HG03457 (cell line): Measurements from ENCODE around the gene TMC7.
"Not testable (repeated sequence)": the region's sequence is repeated elsewhere in the genome, so short reads cannot be mapped to it uniquely, and the experiment has no call there.

Experiments
- ATAC-seq: cut with Tn5 transposase; IDR thresholded peaks from one replicate; pipeline ENCODE4 v1.9.1; 2021; ENCODE audit warnings: moderate number of reproducible peaks; ENCODE audit not compliant: unreplicated experiment

TMC7 gene

DNA sequence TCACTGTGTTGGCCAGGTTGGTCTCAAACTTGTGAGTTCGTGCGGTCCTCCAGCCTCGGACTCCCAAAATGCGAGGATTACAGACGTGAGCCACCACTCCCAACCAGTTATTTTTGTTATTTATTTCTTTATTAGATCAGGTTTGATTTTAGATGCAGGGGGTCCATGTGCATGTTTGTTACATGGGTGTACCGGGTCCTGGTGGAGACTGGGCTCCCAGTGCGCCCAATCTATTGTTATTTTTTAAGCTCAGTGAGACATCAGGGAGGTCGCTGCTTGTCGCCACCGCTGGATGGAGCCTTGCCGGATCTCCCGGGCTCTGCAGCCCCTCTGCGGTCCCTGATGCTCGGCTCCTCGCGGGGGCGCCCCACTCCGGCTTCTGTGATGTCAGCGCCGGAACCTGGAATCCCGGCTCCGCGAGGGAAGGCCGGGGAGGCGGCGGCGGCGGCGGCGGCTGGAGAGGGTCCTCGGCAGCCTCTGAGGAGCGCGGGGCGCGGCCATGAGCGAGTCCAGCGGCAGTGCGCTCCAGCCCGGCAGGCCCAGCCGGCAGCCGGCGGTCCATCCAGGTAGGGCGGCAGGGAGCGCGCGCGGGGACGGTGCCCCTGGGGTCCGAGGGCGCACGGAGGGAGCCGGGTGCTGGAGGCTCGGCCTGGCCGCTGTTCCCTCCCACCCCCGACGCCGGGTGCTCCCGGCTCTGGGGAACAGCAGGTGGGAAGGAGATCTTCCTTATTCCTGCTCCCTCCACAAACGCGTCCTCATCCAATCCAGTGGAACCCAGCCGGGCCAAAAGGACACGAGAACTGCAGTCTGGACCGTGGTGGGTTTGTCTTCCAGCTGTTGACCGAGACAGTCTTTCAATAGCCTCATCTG lies at the start of gene TMC7:
Gene TMC7 (plus strand): TSS at position 370 of the 870 bp plus-strand sequence. CDS start 130 bp downstream, at position 500.
- no peak for ATAC-seq

DNA sequence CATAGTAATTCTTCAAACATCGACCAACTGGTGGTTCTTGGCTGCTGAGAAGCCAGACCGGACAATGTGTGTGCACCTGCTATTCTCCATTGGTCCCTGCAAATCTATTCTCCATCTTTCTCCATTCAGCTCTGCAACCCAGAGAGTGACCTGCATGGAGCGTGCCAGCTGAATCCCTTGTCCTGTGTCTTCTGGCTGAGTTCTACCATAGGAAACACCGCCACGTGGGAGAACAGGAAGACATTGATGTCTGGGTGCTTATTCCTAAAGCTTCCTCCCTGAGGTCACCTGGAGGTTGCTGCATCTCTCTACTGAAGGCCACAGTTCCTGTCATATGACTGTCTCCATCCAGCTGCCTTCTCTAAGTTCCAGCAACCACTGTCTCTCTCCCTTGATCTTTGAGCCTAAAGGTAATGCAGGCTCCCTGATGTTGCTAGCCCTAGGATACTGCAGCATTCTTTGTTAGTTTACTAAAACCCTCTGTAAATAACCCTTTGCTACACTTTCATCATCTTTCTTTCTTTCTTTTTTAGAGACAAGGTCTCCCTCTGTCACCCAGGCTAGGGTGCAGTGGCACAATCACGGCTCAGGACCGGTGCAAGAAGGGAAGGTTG lies 46.9 kb upstream of the TMC7 start:
- no peak for ATAC-seq

DNA sequence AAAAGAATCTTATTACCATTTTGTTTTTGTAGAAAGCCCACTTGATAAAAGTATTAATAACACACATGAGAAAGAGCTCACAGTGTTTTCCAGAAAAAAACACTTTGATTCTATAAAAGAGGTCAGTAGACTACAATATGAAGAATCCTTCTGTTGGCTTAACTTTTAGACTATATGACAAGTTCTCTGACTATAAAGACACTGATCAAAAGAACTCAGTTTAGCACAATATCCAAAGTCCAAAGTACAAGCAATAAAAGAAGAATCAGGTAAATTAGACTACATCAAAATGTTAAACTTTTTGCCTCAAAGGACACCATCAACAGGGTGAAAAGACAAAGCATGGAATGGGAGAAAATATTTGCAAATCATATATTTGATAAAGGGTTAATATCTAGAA lies 46.3 kb upstream of the TMC7 start:
- ATAC-seq: no peak

DNA sequence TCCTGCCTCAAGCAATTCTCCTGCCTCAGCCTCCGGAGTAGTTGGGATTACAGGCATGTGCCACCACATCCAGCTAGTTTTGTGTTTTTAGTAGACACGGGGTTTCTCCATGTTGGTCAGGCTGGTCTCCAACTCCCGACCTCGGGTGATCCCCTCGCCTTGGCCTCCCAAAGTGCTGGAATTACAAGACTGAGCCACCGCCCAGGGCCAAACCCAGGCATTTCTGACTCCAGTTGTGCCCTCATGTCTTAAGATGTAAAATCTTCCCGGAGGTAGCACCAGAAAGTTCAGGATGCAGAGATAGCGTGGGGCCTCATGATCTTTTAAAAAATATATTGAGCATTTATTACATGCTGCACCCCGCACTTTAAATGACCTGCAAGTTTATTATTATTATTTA lies 44.7 kb upstream of the TMC7 start:
- ATAC-seq: no peak

DNA sequence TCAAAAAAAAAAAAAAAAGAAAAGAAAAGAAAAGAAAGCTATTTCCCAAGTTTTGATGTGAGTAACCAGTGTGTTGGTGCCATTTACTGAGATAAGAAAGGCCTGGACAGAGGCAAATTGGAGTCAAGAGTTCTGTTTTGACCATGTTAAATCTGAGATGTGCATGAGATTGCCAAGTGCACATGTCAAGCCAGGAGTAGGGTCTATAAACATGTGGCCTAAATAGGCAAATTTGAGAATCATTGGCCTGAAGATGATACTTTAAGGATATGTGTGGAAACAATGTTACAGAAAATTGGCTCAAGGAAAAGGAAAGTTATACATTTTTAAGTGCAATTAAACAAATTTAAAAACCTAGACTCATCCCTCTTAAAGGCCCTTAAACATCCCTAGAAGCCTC lies 42.3 kb upstream of the TMC7 start:
- ATAC-seq: no peak

DNA sequence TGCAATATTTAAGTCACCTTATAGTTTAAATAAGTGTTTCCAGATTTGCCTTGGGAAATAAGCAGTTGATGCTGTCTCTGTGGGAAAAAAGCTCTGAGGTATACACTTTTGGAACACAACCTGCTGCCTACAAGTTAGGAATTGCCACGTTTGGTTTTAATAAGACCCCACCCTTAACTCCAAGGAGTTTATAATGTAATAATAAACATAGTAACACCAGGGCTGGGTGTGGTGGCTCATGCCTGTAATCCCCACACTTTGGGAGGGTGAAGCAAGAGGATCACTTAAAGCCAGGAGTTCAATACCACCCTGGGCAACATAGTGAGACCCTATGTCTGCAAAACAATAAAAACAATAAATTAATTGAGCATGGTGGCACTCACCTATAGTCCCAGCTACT lies 41.7 kb upstream of the TMC7 start:
- ATAC-seq: no peak

DNA sequence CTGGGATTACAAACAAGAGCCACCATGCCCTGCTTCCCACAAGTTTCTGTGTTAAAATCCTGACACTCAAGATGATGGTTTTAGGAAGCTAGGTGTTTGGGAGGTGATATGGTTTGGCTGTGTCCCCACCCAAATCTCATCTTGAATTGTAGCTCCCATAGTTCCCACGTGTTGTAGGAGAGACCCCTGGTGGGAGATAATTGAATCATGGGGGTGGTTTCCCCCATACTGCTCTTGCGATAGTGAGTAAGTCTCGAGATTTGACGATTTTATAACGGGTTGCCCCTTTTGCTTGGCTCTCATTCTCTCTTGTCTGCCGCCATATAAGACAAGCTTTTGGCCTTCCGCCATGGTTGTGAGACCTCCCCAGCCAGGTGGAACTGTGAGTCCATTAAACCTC lies 40.3 kb upstream of the TMC7 start:
- ATAC-seq: no peak

DNA sequence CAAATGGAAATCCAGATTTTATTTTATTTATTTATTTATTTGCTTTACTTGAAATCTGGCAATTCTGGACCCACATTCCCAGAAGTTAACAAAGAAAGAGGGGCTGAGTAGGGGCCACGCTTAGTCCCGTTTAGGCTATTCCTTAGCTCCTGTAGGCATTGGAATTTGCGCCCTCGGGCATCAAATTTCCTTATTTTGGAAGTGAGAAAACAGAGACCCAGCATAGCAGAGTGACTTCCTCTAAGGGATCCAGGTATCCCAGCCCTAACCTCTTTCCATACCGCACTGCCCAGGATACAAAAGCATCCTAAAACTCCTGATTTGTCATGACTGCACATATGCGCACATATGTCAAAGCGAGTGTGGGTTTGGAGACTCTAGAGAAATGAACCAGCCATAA lies 38.5 kb upstream of the TMC7 start:
- ATAC-seq: no peak

DNA sequence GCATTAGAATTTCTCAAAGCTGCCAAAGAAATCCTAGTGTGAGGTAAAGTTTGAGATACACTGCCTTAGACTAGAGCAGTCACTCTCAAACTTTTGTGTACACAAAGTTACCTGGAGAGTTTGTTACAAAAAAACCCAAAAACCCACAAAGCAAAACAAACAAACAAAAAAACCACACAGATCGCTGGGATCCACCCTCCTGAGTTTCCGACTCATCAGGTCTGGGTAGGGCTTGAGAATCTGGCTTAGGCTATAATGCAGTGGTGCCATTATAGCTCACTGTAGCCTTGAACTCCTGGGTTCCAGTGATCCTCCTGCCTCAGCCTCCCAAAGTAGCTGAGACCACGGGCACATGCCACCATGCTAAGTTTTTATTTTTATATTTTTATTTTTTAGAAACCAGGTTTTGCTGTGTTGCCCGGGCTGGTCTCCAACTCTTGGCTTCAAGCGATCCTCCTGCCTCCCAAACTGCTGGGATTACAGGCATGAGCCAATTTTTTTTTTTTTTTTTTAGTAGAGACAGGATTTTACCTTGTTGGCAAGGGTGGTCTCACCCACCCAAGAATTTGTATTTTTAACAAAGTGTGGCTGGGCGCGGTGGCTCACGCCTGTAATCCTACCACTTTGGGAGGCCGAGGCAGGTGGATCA lies 35.2 kb upstream of the TMC7 start:
- ATAC-seq: no peak

DNA sequence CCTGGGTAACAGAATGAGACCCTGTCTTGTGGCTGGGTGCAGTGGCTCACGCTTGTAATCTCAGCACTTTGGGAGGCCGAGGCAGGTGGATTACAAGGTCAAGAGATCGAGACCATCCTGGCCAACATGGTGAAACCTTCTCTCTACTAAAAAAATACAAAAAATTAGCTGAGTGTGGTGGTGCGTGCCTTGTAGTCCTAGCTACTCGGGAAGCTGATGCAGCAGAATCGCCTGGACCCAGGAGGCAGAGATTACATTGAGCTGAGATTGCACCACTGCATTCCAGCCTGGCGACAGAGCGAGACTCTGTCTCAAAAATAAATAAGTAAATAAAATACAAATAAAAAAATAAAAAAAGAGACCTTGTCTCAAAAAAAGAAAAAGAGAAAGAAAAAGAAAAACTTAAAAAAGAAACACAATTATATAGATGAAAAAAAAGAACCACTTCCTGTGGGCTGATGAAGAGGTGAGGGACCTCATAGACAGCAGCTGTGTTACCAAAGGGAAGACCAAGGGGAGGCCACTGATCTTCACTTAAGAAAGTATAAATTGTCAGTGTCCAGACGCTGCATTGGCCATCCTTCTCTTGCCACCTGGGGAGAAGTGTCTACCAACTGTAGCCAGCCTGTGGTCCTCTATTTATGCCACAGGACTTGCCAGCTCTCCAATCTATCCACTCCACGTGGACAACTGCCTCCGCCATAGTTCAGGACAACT lies 33.1 kb upstream of the TMC7 start:
- ATAC-seq: no peak

DNA sequence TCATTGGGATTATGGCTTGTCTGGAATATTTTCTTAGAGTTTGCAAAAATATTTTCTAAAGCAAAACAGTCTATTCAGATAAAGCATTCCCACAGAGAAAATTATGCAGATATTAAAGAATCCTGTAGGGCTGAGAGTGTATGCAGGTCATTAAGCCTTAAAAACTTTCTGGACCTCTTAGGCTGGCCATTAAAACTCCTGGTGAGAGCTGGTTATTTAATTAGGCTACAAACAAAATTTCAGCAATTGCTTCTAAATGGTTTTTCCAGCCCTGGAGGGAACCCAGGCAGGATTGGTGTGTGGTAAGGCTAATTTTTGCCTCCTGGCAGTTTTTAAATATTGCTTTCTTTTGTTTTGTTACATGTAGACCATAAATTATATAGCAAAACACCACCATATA lies 30.2 kb upstream of the TMC7 start:
- ATAC-seq: no peak

DNA sequence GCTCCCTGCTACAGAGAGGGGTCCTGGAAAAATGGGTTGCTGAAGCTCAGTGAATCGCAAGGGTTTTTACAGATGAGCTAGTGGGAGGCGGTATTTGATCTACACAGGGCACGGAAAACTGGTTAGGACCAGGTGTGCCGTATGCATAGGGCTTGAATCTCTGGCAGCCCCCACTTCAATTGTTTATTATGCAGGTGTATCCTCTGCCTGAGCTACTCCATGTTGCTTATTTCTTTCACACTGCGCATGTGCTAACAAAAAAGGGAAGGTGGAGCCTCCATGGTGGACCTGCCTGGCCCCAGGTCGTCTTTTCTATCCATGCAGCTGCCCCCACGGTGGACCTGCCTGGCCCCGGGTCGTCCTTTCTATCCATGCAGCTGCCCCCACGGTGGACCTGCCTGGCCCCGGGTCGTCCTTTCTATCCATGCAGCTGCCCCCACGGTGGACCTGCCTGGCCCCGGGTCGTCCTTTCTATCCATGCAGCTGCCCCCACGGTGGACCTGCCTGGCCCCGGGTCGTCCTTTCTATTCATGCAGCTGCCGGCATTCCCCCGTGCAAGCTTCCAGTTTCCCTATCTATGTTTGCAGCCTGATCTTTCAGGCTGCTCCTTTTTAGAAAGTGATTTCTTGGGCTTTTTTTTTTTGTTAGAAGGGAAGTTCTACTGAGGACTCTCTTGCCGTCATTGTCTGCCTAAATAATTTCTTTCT lies 27.7 kb upstream of the TMC7 start:
- ATAC-seq: not testable (repeated sequence)

DNA sequence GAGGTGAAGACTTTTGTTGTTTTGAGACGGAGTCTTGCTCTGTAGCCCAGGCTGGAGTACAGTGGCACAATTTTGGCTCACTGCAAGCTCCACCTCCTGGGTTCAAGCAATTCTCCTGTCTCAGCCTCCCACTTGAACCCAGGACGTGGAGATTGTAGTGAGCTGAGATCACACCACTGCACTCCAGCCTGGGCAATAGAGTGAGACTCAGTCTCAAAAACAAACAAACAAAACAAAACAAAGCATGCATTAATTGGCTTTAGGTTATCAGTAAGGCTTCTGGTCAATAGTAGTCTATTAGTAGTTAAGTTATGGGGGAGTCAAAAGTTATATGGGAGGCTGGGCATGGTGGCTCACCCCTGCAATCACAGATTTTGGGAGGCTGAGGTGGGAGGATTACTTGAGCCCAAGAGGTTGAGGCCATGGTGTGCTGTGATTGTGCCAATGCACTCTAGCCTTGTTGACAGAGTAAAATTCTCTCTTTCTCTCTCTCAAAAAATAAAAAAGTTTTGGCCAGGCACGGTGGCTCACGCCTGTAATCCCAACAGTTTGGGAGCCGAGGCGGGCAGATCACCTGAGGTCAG lies 27.0 kb upstream of the TMC7 start:
- ATAC-seq: not testable (repeated sequence)

DNA sequence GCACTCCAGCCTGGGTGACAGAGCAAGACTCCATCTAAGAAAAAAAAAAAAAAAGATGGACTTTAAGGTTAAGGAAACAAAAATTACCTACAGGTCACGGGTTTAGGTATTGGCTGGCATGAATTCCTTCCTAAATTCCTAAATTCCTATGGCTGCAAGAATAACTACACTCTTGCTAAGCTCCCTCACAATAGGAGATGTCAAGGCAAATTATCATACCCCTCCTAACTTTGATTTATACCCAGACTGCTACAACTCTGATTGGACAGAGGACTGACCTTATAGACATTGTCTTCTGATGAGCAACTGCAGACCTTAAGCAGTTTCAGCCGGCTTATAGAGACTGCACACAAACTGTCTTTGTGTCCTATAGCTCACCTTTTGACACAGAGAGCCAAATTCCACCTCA lies 25.1 kb upstream of the TMC7 start:
- ATAC-seq: no peak

DNA sequence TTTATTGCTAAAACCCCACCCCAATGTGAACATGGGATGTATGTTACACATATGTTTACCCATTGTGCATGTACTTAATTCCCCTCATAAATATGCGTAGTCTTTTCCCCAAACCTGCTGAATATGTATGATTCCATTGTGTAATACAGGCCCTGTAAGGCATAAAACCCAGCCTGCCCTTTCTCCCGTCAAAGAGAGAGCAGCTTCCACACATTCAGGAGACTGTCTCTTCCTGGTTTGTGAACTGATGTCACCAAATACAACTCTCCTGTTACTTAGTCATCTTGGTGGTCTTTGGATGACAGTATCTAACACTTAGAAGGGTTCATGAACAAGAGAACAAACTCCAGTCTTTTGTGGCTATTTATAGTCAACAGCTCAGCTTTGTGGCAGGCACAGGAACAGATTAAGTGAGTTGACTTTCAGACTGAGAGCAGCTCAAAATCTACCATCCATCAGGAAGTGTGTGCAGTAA lies 24.7 kb upstream of the TMC7 start:
- no peak for ATAC-seq

DNA sequence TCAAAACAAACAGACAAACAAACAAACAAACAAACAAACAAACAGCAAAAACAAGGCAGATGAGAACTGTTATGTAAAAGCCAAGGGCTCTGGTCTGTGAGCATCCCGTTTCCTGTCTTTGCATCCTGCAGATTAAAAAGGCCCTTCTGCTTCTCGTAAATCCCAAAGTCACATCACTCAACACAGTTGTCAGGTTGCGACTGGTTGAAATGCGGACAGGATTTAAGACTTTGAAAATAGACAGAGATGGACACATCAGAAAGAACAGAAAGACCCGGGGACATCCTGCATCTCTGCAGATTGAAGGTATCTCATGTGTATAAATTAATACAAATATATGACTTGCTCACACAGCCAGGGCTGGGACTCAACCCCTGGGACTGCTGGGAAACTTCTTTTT lies 18.2 kb upstream of the TMC7 start:
- no peak for ATAC-seq

DNA sequence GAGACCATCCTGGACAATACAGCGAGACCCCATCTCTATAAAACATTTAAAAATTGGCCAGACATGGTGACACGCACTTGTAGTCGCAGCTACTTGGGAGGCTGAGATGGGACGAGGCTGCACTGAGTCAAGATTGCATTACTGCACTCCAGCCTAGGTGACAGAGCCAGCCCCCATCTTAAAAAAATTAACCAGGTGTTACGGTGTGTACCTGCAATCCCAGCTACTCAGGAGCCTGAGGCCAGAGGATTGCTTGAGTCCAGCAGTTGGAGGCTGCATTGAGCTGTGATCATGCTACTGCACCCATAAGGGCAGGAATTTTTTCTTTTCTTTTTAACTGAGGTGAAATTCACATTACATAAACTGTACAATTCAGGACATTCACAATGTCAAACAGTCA lies 16.9 kb upstream of the TMC7 start:
- no peak for ATAC-seq

DNA sequence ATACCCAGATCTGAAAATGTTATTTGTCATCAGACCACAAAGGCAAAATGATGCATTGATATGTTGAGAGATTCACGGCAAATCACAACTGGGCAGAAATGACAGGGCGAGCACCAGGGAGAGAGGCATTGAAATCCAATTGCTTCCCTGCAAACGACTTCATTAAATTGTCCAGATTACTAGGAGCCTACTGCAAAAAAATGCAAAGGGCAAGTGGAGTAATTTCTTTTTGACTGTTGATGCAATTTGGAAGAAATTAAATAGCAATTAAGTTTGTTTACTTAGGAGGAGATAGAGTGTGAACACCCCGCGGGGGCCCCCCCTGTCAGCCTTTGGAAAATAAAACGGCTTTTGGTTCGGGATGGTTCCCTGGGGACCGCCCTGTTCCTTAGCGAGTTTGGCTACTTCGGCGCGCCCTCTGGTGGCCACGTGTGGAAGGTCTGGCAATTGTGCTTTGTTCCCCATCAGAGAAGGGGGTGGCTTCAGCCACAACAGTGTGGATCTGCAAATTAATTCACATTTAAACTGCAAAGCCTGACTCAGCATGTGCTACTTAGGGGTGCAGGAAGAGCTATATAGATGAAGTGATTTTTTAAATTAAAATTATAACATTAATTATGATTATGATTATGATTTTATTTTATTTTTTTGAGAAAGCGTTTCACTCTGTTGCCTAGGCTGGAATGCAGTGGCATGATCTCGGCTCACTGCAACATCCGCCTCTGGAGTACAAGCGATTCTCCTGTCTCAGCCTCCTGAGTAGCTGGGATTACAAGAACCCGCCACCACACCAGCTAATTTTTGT lies 14.5 kb upstream of the TMC7 start:
- no peak for ATAC-seq

DNA sequence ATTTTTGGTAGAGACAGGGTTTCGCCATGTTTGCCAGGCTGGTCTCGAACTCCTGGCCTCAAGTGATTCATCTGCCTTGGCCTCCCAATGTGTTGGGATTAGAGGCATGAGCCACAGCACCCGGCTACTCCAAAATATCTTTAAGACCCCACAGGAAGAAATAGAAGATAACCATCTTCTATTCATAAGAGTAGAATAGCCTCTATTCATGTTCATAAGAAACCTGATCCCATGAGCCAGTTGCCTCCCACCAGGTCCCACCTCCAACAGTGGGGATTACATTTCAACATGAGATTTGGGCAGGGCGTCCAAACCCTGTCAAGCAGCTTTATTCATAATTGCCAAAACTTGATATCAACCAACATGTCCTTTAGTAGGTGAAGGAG lies 13.9 kb upstream of the TMC7 start:
- ATAC-seq: no peak

DNA sequence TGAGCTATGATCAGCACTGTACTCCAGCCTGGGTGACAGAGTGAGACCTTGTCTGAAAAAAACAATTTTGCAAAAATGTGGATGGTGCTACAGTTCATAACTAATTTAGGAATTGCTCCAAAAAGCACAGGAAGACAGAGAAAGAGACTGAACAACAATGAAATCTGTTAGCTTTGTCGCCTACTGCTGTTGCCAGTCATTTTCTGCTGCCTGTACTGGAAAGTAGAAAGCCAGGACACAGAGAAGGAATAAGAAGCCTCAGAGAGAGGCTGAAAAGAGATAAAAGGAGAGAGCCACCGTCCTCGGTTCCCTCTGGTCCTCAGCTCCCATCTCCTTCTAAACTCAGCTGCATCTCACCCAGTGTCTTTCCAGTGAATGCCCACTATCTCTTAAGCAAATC lies 8.6 kb upstream of the TMC7 start:
- ATAC-seq: no peak
